G401 (cell line): ENCODE results near the gene RXRG. TPM values are rescaled to one million over a fixed set of nuclear protein-coding genes. Genes with fewer than 3 reads are reported as not detected.
A peak's percentile ranks its signal among the peaks of the same experiment; 100 is the strongest.

Source experiments
- DNase-seq: peaks from one replicate; pipeline ENCODE4 v3.0.0-alpha.2; 2015; ENCODE audit warnings: low spot score
- in situ Hi-C: cut with HindIII; loops from 2 replicates; pipeline ENCODE4 v1.10.0; 2016; ENCODE audit warnings: low sequenced_read_pairs, mixed read lengths
- total RNA-seq: library from RNA; depleted of rRNA; stranded (reverse); fragments of >200 nt; shearing (Covaris generic); gene quantifications from 2 replicates; pipeline ENCODE4 v1.2.3, GENCODE V29; 2014

The RXRG gene
- total RNA-seq, 1 experiment from 2014 or later, result not detected

DNA sequence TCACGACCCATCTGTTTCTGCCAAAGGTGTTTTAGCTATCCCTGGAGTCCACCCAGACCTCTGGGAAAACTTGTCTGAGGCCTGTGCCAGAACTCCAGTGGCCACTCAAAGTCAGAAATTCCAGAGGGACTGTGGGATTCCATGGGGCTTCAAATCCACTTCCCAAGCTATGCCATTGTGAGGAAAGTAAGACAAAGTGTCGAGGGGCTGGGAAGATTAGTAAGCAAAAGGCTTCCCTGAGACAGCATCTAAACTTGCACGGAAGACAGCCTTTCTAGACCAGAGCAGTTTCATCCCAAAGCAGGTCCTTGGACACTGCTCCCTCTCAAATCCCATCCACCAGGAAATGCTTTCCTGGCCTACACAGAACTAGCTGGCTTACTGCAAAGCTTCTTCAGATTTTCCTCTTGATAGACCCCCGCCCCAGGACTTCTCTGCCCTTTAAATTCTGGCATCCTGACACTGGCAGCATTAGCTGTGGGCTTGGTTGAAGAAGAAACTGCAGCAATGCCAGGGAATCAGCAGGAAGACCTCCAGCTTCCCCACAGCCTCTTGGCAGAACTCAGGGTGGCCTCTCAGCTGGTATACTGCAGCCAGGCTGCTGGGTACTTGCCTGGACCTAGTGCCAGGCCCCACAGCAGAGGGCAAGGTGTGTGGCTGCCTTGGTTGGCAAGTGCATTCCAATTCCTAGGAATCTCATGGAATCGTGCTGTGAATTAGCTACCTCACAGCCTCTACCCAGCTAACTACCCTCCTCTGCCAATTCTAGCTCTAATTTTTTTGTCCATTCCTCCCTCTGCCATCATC is 61.1 kb downstream of the RXRG start:
- in situ Hi-C loops, result loop anchor here (25.0 kb wide), 1 partner anchor 203 kb away; no protein-coding TSS in a partner anchor
- peak; percentile 89 for DNase-seq

- in situ Hi-C loops, result loop anchor here (25.0 kb wide), 1 partner anchor 204 kb away; no protein-coding TSS in a partner anchor
Measured at GRCh38 chr1:165383067-165383466, 61.9 kb downstream of the RXRG start.

GRCh38 chr1:165381745-165382505 is 63.0 kb downstream of the RXRG start:
- DNase-seq, result no peak
- in situ Hi-C loops, result loop anchor here (25.0 kb wide), 1 partner anchor 205 kb away; no protein-coding TSS in a partner anchor

More at GRCh38 chr1:165383067-165383466, 61.9 kb downstream of the RXRG start:
- peak; percentile 23 for DNase-seq

GRCh38 chr1:165376811-165377311 is 68.1 kb downstream of the RXRG start:
- in situ Hi-C loops, result loop anchor here (25.0 kb wide), 1 partner anchor 210 kb away; no protein-coding TSS in a partner anchor
- DNase-seq, result no peak

- in situ Hi-C loops, result loop anchor here (25.0 kb wide), 1 partner anchor 211 kb away; no protein-coding TSS in a partner anchor
- peak; percentile 47 for DNase-seq
Measured at GRCh38 chr1:165376041-165376810, 68.7 kb downstream of the RXRG start.

DNA sequence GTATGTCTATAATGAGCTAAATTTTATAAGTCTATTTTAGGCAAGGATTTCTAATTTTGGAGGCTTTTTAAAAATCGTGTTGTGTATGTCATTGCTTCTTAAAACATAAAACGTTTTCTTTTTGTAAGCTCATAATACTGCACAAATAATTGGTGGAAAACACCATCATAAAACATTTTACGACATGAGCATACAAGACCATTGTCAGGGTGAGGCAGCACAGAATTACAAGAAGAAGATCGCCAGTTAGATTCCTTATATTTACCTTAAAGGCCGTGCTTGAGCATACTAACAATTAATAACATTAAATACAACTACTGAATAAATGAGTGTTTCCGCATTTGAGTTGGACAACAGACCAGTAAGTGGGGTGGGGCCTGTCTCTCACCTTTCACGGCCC is 69.3 kb downstream of the RXRG start:
- in situ Hi-C loops, result loop anchor here (25.0 kb wide), 1 partner anchor 212 kb away; no protein-coding TSS in a partner anchor
- no peak for DNase-seq

DNA sequence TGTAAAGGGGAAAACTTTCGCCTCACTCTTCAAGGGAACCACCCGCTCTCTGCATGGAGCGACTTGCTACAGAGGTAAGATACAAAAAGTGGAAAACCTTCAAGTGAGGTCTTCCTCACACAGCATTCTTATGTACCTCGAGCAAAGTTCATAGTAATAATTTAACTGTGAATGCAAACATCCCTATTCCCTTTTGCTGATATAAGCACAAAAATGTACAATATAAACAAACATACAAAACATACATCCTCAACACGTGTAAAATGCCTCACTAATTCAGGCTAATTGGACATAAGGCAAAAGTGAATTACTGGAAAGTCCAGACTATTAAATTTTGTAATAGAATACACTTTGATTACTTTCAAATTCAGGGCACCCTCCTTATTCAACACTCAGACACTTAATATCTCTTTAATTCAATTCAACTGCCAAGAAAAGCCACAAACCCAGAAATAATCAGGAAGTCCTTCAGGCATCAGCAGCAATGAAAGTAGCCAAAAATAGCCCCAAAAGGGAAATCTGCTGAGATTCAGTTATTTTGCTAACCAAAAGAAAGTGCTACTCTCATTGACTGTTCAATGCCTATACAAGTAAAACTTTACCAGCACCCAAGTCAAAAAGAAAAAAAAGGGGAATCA is 73.2 kb downstream of the RXRG start:
- in situ Hi-C loops, result no loop called here
- no peak for DNase-seq

DNA sequence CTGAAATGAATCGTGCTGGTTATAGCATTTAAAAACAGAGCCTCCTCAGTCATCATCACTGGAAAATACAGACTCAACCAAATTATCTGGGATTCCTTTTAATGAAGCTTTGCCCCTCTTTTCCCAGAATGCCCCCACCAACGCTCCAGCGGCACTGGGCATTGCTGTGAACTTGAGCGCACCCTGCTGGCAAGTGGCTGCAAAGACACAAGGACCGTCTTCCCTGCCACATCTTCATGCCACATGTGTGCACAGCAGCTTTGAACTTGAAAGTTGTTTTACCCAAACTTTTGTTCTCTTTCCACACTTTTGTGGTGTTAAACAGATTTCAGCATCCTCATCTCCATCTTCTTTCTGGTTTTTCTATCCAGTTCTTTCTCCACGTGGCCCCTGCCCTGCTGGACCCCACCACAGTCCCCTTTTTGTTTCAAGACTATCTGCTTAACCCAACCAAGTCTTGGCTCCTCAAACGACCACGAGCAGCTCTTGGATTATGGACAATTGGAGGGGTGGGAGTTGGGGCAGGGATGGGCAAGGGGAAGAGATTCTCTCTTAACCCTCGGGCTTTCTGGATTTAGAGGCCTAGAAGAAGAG is 75.6 kb downstream of the RXRG start:
- DNase-seq, result peak; percentile 25
- in situ Hi-C loops, result no loop called here

GRCh38 chr1:165367375-165367993 is 77.4 kb downstream of the RXRG start:
- peak; percentile 78 for DNase-seq
- in situ Hi-C loops, result no loop called here

DNA sequence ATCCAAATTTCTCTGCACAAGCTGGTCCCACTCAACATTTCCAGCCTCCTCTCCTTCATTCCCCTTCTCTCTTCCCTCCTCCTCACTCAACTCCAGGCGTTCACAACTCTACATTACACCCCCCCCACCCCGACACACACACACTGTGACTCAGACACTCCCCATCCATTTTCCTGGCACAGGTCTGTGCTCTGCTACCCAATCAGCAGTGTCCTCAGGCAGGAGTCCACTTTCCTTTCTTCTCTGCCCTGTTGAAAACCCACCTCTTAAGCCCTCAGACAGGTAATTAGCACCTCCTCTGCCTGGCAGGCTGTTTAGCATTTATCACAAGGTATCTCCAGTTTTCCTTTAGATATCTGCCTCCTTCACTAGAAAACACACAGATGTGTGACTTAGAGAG is 79.6 kb downstream of the RXRG start:
- in situ Hi-C loops, result no loop called here
- no peak for DNase-seq

DNA sequence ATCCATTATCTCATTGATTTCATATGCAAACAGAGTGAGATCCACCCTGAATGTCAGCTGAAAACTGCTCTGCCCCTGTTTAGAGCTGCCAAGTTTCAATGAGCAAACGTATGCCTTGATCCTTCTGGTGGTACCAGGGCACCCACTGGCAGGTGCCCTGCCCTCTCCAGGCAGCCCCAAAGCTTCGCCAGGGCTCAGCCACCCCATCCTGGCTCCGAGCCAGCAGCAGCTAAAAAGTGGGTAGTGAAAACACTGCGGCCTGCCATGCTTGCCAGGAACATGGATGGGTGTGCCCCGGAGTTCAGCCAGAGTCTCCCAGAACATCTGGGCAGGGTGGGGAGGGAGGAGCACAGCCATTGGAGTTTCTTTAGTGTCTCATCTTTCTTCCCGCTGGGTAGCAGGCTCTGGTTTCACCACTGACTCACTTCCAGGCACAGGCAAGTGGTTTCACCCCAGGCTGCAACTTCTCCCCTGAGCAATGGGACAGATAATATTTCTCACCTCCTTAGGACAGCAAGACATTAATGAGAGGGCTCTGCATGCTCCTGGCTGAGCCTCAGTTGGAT is 80.3 kb downstream of the RXRG start:
- in situ Hi-C loops, result no loop called here
- no peak for DNase-seq

- in situ Hi-C loops, result no loop called here
- DNase-seq, result no peak
Measured at GRCh38 chr1:165356876-165357275, 88.0 kb downstream of the RXRG start.

- in situ Hi-C loops, result no loop called here
- no peak for DNase-seq
Measured at GRCh38 chr1:165355977-165356811, 88.7 kb downstream of the RXRG start, which contains the start of gene LMX1A. Gene LMX1A, minus strand, starts transcription at chr1:165356715. Its CDS starts 1,156 bp downstream, at chr1:165355559.

GRCh38 chr1:165355139-165355976 is 89.6 kb downstream of the RXRG start:
- in situ Hi-C loops, result no loop called here
- no peak for DNase-seq

DNA sequence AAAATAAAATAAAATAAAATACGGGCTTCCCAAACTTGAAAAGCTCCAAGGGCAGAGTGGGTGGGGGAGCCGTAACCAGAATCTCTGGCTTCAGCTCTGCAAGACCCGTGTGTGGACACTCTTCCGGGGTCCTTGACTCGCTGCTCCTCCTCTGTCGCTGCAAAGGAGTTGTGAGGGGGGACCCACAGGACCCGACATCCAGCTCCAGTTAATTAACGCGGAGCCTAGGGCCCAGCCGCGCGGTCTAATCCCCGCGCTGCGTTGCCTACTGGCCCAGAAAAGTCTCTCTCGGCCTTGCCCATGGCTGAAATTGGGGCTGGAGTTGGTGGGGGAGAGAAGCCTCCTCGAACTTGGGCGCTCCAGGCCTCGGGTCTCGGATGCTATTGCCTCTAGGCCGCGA is 90.2 kb downstream of the RXRG start:
- no peak for DNase-seq
- in situ Hi-C loops, result no loop called here
